DND-41 (cell line): Measurements from ENCODE around the gene LHCGR.

ENCODE experiments used
- CTCF ChIP-seq: IDR thresholded peaks from 2 replicates; pipeline ENCODE4 v1.5.1; 2012; ENCODE audit warnings: borderline replicate concordance, low read length, moderate library complexity, mild to moderate bottlenecking; ENCODE audit not compliant: poor library complexity, severe bottlenecking; ENCODE audit errors: extremely low read depth
- EZH2 ChIP-seq: IDR thresholded peaks from 3 replicates; pipeline ENCODE4 v1.6.1; 2012; ENCODE audit warnings: borderline replicate concordance, low read depth, mild to moderate bottlenecking, moderate library complexity, low read length, inconsistent platforms; ENCODE audit not compliant: severe bottlenecking

- TF ChIP-seq CTCF: no peak
- TF ChIP-seq EZH2: no peak
Observed at GRCh38 chr2:48754874-48755273, 650 bp downstream of the LHCGR start.
